GM12864 (cell line): ENCODE results near the gene JKAMP.

Experiments used
- DNase-seq: peaks from one replicate; pipeline ENCODE4 v3.0.0-alpha.2; 2011; ENCODE audit warnings: low read depth
- H3K4me3 ChIP-seq: 2 replicates; pipeline ENCODE4 v1.5.1; 2011; ENCODE audit warnings: mild to moderate bottlenecking, low read depth, low read length, control low read depth
- CTCF ChIP-seq: IDR thresholded peaks from 2 replicates; pipeline ENCODE4 v1.5.1; 2011; ENCODE audit warnings: low read depth, mild to moderate bottlenecking, moderate library complexity, low read length, control low read depth, inconsistent platforms; ENCODE audit errors: missing control alignments

Gene JKAMP

GRCh38 chr14:59537476-59537875, 53.2 kb downstream of the JKAMP start:
- no peak overlapping the region for H3K4me3 ChIP-seq
- no peak for TF ChIP-seq CTCF
- no peak for DNase-seq

- no peak for DNase-seq
- no peak overlapping the region for H3K4me3 ChIP-seq
- TF ChIP-seq CTCF, result no peak
These were observed 54.6 kb downstream of the JKAMP start for GRCh38 chr14:59538936-59539335.

- no peak for TF ChIP-seq CTCF
- no peak for DNase-seq
- H3K4me3 ChIP-seq, result no peak overlapping the region
These were observed 56.5 kb downstream of the JKAMP start for GRCh38 chr14:59540852-59541251.

GRCh38 chr14:59541731-59542130, 57.4 kb downstream of the JKAMP start:
- no peak for TF ChIP-seq CTCF
- no peak for DNase-seq
- H3K4me3 ChIP-seq, result no peak overlapping the region

- no peak overlapping the region for H3K4me3 ChIP-seq
- no peak for TF ChIP-seq CTCF
- DNase-seq, result no peak
These were observed 59.6 kb downstream of the JKAMP start for GRCh38 chr14:59543873-59544272.

- DNase-seq, result no peak
These were observed 63.0 kb downstream of the JKAMP start for GRCh38 chr14:59547310-59547709.

More at GRCh38 chr14:59547310-59547709, 63.0 kb downstream of the JKAMP start:
- no peak overlapping the region for H3K4me3 ChIP-seq
- TF ChIP-seq CTCF, result no peak
